ENCODE data around the gene ZMAT5.

ZMAT5 gene

GRCh38 chr22:29707010-29707409 lies 59.8 kb downstream of the ZMAT5 start:
- DNase-seq (ENCODE audit: low read depth, low spot score), result no peak

DNA sequence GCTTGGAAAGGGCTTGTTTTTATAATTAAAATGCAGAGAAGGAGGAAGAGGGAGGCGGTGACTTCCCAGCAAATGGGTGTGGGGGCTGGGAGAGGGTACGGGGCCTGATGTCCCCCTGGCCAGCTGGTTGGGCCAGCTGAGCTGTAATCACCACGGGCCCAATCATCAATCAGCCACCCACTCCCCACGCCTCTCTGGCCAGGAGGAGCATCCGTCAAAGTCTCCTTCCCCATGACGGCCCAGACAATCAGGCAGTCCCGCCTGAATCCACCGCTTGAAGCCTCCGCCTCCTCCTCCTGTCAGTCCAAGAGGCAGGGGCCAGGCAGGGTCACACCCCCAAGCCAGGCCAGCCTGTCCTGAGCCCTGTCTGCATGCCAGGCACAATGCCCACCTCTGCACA lies 60.3 kb downstream of the ZMAT5 start:
- no peak for DNase-seq (ENCODE audit: low read depth, low spot score)

- no peak for DNase-seq (ENCODE audit: low read depth, low spot score)
These were observed 61.2 kb downstream of the ZMAT5 start for GRCh38 chr22:29705651-29706050.

DNA sequence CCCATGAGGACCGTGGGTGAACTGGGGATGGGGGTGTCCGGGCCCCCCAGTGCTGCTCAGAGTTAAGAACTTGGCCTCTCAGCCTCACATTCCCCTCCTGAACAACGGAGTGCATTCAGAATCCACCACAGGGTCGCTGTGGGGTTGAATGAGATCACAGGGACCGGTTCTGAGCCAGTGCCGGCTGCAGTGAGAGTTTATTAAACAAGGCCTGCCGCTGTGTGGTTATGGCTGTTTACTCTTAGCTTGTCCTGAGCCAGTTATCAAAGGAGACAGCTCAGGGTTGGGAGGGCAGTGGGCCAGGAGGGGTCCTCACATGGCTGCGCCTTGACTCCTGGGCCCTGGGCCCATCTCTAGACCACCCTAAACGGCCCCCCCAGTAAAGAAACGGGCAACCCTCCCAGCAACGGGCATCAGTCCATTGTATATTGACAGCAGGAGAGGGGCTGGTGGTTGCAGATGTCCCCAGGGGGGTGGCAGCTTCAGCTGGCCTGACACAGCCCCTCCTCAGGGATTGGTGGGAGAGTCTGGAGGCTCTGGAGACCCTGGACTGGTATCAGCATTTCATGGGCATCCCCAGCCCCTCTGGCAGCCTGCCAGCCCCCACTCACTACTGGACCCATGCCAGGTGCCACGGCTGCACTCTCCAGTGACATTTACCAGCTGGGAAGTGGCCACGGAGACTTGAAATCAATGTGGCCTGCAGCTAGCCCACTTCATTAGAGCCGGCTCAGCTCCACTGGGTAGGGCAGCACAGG lies 62.1 kb downstream of the ZMAT5 start:
- DNase-seq (ENCODE audit: low read depth, low spot score), result no peak

DNA sequence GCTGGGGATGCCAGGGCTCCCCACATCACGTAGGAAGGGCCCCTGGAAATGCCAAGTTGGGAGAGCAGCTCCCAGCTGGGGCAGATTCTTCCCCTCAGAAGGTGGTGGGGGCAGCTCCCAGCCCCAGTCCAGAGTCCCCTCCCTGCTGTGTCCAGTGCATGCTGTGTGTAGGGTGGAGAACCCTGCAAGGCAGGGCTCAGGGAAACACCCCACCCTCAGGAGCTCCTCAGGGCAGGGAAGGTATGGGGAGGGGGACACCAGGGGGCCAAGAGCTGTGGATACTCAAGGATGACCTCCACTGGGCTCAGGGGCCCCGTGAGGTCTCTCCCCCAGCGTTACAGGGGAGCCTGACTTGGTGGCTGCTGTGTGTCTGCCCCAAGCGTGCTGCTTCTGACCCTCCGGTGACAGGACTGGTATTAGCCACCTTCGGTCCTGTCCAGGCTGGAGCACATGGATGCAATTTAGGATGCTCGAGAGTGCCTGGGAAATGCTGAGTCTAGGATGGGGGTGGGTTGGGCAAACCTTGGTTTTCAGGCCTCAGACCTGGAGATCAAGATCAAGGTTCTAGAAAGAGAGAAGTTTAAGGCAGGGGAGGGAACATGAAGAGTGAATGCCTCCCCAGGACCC lies 63.1 kb downstream of the ZMAT5 start:
- DNase-seq (ENCODE audit: low read depth, low spot score), result no peak

- no peak for DNase-seq (ENCODE audit: low read depth, low spot score)
These were observed 63.8 kb downstream of the ZMAT5 start for GRCh38 chr22:29702931-29703501.

DNA sequence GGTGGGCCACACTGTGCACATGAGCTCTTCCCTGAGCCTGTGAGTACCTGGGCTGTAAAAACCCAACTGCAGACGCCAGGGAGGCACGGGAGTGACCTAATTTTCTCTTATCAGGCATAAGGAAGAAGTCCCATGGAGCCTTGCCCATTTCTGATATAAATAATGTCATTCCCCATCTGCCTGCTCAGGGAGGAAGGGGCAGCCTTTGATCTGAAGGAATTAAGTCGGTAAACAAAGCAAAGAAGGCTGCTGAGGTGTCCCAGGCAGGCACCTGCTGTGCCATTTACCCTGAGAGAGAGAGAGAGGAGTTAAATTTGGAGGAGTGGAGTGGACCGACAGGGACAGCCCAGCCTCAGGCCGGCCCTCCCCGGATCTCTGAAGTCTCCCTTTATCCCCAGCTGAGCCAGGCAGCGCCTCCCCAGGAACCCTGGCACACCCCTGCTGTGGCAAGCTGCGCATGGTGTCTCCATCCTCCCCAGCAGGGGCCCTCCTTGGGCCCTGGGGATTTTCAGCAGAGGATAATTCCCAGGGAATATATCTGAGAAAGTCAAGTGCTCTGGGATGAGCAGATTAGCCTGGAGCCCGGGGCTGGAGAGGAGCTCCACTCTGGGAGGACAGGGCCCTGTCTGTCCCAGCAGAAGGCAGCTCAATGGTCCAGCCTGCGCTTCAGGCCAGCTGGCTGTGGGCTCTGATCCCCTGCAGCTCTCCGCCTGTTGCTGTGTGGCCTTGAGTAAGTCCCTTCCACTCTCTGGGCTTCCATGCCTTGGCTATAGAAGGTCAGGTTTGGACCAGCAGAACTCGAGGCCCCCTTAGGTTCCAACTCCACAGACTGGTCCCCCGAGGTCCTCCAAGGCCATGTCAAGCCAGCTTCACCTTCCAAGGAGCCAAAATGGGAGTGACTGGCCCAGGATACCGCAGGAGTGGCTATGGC lies 64.5 kb downstream of the ZMAT5 start:
- no peak for DNase-seq (ENCODE audit: low read depth, low spot score)

GRCh38 chr22:29701155-29701999 lies 65.4 kb downstream of the ZMAT5 start:
- DNase-seq (ENCODE audit: low read depth, low spot score), result no peak

DNA sequence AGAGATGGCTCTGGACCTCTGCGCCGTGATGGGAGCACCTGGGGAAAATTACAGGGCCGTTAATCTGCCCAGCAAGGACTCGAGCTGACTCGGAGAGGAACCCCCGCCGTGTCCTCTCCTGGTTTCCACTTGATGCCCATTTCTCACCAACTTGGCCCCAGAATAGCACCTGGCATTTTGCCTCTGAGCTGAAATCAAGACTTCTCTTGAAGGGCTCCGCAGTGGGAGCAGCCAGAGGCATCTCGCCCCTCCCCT lies 66.0 kb downstream of the ZMAT5 start:
- DNase-seq (ENCODE audit: low read depth, low spot score), result no peak

GRCh38 chr22:29700206-29700899 lies 66.5 kb downstream of the ZMAT5 start:
- no peak for DNase-seq (ENCODE audit: low read depth, low spot score)

DNA sequence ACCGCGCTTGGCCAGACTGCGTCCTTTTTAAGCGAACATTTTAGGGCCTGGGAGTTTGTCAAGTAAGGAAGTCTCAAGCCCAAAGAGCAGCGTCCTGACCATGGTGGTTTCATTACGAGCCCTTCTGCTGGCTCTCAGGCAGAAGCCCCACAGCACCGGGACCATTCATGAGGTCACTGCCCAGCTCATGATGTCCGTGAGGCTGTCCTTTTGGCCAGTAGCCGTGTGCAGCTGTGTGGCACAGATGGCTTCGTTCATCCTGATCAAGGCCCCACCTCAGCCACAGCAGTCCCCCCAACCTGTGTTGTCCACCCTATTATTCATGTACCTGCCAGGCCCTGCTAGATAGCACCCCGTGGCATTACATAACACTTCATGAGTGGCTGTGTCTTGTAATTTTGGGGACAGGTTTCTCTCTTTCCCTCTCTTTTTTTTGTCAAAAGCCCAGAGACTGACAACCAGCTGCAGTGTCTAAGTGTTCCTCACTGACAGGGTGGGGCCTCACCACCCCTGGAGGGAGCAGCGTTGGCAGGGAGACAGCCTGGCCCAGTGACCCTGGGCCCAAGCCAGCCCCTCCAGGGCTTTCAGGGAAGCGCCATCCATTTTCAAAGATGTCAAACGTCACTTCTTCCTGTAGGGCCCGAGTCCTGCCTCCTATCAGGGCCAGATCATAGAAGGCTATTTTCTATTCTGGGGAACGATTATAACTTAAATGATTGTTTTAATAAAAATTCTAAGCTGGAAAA lies 68.8 kb downstream of the ZMAT5 start:
- DNase-seq (ENCODE audit: low read depth, low spot score), result no peak

DNA sequence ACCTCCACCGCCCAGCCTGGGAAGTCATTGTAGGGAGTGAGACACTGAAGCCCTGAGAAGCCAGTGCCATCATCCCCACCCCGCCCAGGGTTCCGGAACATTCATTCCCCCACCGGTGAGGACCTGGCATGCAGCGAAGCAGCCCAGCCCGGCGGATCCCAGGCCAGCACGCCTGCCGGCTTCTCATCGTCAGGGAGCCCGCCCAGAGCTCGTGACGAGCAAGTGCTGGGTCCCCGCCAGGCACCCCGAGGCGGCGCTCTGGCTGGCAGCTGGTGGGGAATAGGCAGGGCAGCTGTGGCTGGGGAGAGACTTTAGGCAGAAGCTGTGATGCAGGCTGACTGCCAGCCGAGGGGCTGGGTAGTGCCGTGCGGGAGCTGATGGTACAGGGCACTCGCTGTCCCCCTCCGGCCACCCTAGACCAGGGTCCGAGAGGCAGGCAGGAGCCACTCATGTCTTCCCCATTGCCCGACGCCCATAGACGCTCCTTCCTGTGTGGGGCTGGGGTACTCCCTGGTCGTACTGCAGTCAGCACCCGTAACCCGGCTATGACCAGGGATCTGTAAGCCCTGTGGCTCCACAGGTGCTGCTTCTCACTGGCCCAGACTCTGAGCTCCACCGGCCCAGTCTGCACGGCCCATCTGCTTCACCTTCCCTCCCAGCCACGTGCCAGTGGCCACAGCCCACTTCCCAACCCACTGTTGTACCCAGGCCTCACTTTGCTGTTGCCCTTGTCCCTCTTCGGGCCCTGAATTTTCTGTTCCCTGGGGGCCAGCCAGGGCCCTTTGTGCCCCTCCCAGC lies 71.5 kb downstream of the ZMAT5 start:
- DNase-seq (ENCODE audit: low read depth, low spot score), result no peak

GRCh38 chr22:29693671-29694070 lies 73.1 kb downstream of the ZMAT5 start:
- no peak for DNase-seq (ENCODE audit: low read depth, low spot score)

DNA sequence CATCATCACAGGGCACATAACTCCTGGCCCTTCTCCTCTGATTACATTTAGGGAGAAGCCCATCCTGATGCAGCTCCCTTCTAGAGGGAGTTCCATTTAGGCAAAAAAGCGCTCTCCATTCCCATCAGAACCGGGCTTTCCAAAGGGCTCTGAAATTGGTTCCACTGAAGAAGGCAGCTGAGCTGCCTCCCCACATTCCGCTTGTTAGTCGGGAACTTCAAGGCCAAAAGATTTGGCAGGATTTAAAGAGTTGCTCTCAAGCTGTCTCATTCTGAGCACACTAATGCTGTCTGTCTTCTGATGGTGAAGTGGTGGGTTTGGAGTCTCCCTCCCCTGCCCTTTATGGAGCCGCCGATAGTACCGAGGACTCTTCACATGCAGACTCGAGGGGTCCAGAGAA lies 73.6 kb downstream of the ZMAT5 start:
- no peak for DNase-seq (ENCODE audit: low read depth, low spot score)

DNA sequence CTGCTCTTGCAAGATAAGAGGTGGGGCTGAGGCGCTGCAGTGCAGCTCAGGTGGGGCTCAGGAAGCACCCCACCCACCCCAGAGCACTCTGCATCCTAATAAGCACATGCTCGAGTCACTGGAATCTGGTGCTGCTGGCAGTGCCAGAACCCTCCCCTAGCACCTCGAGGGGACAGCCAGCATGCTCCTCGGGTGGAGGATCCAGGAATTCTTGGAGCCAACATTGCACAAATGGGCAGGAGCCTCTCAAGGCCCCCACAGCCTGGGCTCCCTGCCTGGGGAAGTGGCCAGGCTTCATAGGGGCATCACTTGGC lies 74.5 kb downstream of the ZMAT5 start:
- no peak for DNase-seq (ENCODE audit: low read depth, low spot score)

- no peak for DNase-seq (ENCODE audit: low read depth, low spot score)
These were observed 75.0 kb downstream of the ZMAT5 start for GRCh38 chr22:29691636-29692326.

DNA sequence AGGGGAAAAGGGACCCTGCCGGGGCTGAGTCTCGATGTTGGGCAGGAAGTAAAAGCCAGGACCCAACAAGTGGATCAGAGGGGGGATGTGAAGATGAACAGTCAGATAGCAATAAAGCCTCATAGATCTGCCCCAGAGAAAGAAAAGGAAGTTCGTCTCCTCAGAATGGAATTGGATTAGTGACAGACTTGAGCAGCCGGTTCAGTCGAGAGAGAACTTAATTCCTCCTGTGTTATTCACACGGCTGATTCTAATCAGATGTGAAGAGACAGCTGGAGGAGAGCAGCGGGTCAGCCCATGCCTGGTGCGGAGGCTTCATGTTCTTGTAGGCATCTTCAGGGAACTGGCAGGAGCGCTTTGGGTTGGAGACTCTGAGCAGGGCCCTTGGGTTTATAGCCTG lies 76.3 kb downstream of the ZMAT5 start:
- no peak for DNase-seq (ENCODE audit: low read depth, low spot score)

DNA sequence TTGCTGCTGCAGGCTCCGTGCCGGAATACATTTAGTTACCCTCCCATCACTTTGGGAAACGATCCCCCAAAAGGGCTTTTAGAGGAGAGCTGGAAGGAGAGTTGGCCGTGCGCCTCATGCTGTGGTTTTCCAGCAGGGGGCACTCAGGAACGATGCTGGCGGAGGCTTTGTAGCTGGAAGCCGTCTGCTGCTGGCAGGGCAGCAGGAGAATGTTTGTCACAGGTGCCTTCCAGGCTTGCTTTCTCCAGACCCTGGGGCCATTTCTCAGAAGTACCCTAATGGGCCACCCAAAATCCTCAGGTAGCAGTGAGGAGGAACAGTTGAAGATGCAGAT lies 77.0 kb downstream of the ZMAT5 start:
- DNase-seq (ENCODE audit: low read depth, low spot score), result no peak
